ENCODE results near the gene MED20.

GRCh38 chr6:41884957-41885356, 36.0 kb downstream of the MED20 start:
- no peak for TF ChIP-seq CTCF (IDR thresholded peaks at IDR 0.05)
- no peak for TF ChIP-seq EP300 (IDR thresholded peaks at IDR 0.05)
- TF ChIP-seq POLR2A (IDR thresholded peaks at IDR 0.05; ENCODE audit: low read depth): no peak
- TF ChIP-seq POLR2AphosphoS5 (IDR thresholded peaks at IDR 0.05): no peak

All from esophagus muscularis mucosa (tissue), 4 donors.